DOHH2 (cell line): ENCODE data around the gene GPX3.

Experiments
- CTCF ChIP-seq: fragments of 200-600 bp; sonication (generic); IDR thresholded peaks from one replicate; pipeline ENCODE4 v1.5.1; 2014; ENCODE audit warnings: antibody characterized with exemption, mild to moderate bottlenecking, low read depth, low read length; ENCODE audit not compliant: poor library complexity, severe bottlenecking
- EZH2phosphoT487 ChIP-seq: fragments of 200-600 bp; sonication (generic); IDR thresholded peaks from 2 replicates; pipeline ENCODE4 v1.6.1; 2017; ENCODE audit warnings: borderline replicate concordance, mild to moderate bottlenecking, antibody characterized with exemption, low read length, moderate library complexity, mixed read lengths

DNA sequence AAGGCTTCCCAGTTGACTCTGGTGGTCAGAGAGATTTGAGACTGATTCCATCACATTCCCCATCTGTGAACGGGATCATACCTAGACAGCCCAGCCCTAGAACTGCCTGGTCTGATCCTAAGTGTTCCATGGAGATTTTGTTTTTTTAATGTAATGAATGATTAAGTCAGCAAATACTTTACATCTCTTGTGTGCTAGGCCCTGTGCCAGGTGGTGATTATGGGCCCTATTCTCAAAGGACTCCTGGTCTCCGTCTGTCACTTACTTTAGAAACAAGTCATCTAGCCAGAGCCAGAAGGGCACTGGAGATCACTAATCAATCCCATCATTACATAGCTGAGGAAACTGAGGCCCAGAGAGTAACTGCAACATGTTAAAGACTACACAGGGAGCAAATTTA is 1.1 kb upstream of the GPX3 start:
- TF ChIP-seq EZH2phosphoT487: no peak
- TF ChIP-seq CTCF: no peak
